DOHH2 (cell line): ENCODE results near the gene TNFAIP3.

ENCODE experiments used
- EZH2phosphoT487 ChIP-seq: fragments of 200-600 bp; sonication (generic); IDR thresholded peaks from 2 replicates; pipeline ENCODE4 v1.6.1; 2017; ENCODE audit warnings: borderline replicate concordance, mild to moderate bottlenecking, antibody characterized with exemption, low read length, moderate library complexity, mixed read lengths
- TF ChIP-seq, protein P1 (sequence below): fragments of 200-600 bp; sonication (generic); IDR thresholded peaks from one replicate; pipeline ENCODE4 v1.5.1; 2014; ENCODE audit warnings: antibody characterized with exemption, mild to moderate bottlenecking, low read depth, low read length; ENCODE audit not compliant: poor library complexity, severe bottlenecking

DNA sequence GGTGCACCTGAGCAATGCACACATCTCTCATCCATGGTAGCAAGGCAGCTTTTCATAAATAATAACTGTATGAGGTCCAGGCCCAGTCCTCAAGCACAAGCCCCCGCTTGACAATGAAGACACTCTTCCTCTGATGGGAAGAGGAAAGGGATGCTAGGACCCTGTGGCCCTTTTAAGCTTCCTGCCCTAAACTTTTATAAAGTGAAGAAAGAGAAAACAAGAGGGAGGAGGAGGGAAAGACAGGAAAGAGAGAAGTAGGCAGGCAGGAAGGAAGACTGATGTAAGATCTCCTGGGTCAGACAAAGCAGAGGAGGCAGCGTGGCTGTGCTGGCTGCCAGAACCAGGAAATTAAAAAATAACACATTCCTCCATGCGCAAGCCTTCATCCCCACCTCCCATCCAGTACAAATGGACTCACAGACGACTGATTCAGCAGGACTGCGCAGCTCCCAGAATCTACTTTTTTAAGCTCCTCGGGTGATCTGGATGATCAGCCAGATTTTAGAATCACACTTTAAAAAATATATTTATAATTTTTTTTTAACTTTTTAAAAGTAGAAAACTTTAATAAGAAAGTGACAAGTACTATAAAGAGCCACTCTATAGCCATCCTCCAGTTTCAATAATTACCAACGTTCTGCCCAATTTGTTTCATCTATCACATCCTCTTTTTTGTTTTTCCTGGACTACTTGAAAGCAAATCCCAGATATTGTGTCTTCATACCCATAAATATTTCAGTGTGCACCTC, 16.5 kb downstream of the TNFAIP3 start:
- TF ChIP-seq, protein P1, sequence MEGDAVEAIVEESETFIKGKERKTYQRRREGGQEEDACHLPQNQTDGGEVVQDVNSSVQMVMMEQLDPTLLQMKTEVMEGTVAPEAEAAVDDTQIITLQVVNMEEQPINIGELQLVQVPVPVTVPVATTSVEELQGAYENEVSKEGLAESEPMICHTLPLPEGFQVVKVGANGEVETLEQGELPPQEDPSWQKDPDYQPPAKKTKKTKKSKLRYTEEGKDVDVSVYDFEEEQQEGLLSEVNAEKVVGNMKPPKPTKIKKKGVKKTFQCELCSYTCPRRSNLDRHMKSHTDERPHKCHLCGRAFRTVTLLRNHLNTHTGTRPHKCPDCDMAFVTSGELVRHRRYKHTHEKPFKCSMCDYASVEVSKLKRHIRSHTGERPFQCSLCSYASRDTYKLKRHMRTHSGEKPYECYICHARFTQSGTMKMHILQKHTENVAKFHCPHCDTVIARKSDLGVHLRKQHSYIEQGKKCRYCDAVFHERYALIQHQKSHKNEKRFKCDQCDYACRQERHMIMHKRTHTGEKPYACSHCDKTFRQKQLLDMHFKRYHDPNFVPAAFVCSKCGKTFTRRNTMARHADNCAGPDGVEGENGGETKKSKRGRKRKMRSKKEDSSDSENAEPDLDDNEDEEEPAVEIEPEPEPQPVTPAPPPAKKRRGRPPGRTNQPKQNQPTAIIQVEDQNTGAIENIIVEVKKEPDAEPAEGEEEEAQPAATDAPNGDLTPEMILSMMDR = no peak
- TF ChIP-seq EZH2phosphoT487 = no peak
